ENCODE measurements around the gene ATG9A. TPM values are rescaled to one million over a fixed set of nuclear protein-coding genes. Genes with fewer than 3 reads are reported as not detected.

The ATG9A gene
- polyA plus RNA-seq, 3 donors = 11.4 to 32.1 (median 21.2) TPM

- WGBS, 3 donors = 78 to 90% (median 86%) methylated on average over 16 of the region's 16 CpGs
- no peak overlapping the region for H3K27ac ChIP-seq (ENCODE audit: low read depth, low read length)
Observed at GRCh38 chr2:219172231-219173154, 56.9 kb downstream of the ATG9A start.

GRCh38 chr2:219171231-219171651 is 58.2 kb downstream of the ATG9A start:
- no peak overlapping the region for H3K27ac ChIP-seq (ENCODE audit: low read depth, low read length)
- WGBS, 3 donors = 38 to 46% (median 41%) methylated on average over 6 of the region's 6 CpGs

GRCh38 chr2:219169930-219170654 is 59.3 kb downstream of the ATG9A start, which contains the start of gene SLC23A3:
TSS of gene SLC23A3 (minus strand) at chr2:219170029. CDS start at chr2:219169984, 45 bp downstream.
- no peak within 1 kb of the TSS for H3K27ac ChIP-seq (ENCODE audit: low read depth, low read length)
- WGBS, 3 donors = 87 to 94% (median 93%) methylated on average over 10 of the region's 10 CpGs

Other genes starting within 250 kb of the ATG9A start
- gene FEV, start 244.5 kb downstream of the ATG9A start, polyA plus RNA-seq = under 1 TPM in 2 of 3 donors, not detected in 1; 0.09 to 0.58 TPM
- gene CRYBA2, start 236.2 kb downstream of the ATG9A start, polyA plus RNA-seq = 10 to 100 TPM in 1 of 3 donors, not detected in 2; 12.9 TPM
- gene CFAP65, start 188.1 kb downstream of the ATG9A start, polyA plus RNA-seq = under 1 TPM in 2 of 3 donors, not detected in 1; 0.03 to 0.04 TPM
- gene IHH, start 168.7 kb downstream of the ATG9A start, polyA plus RNA-seq = 1 to 10 TPM in 1 of 3 donors, under 1 TPM in 2; 0.02 to 1.4 (median 0.22) TPM
- gene NHEJ1, start 68.8 kb downstream of the ATG9A start, polyA plus RNA-seq = 10 to 100 TPM in 1 of 3 donors, 1 to 10 TPM in 2; 8.8 to 12.8 (median 9.4) TPM
- 1 to 10 TPM in 1 of 3 donors, under 1 TPM in 2; 0.48 to 2.0 (median 0.64) TPM for gene SLC23A3, start 59.6 kb downstream of the ATG9A start, polyA plus RNA-seq
- gene CNPPD1, start 52.7 kb downstream of the ATG9A start, polyA plus RNA-seq = 10 to 100 TPM; 33.4 to 58.3 (median 48.4) TPM
- 10 to 100 TPM; 34.3 to 44.2 (median 40.2) TPM for gene RETREG2, start 51.4 kb downstream of the ATG9A start, polyA plus RNA-seq
- gene ZFAND2B, start 22.9 kb downstream of the ATG9A start, polyA plus RNA-seq = 10 to 100 TPM; 26.0 to 38.9 (median 27.3) TPM
- 10 to 100 TPM; 15.3 to 43.3 (median 28.1) TPM for gene ABCB6, start 10.7 kb downstream of the ATG9A start, polyA plus RNA-seq
- gene ANKZF1, start 170 bp upstream of the ATG9A start, polyA plus RNA-seq = 10 to 100 TPM; 15.7 to 23.0 (median 20.7) TPM
- gene GLB1L, start 15.8 kb upstream of the ATG9A start, polyA plus RNA-seq = 10 to 100 TPM in 2 of 3 donors, 1 to 10 TPM in 1; 2.1 to 12.9 (median 11.8) TPM
- gene STK16, start 15.8 kb upstream of the ATG9A start, polyA plus RNA-seq = 10 to 100 TPM; 33.8 to 36.6 (median 33.9) TPM
- not detected for gene TUBA4B, start 23.6 kb upstream of the ATG9A start, polyA plus RNA-seq
- gene TUBA4A, start 24.3 kb upstream of the ATG9A start, polyA plus RNA-seq = 10 to 100 TPM; 20.5 to 39.3 (median 30.0) TPM
- 10 to 100 TPM; 51.6 to 78.9 (median 68.9) TPM for gene DNAJB2, start 49.7 kb upstream of the ATG9A start, polyA plus RNA-seq
- 10 to 100 TPM in 1 of 3 donors, under 1 TPM in 1, not detected in 1; 0.45 to 15.5 TPM for gene PTPRN, start 79.8 kb upstream of the ATG9A start, polyA plus RNA-seq
- gene RESP18, start 103.1 kb upstream of the ATG9A start, polyA plus RNA-seq = not detected
- 100 to 1,000 TPM in 1 of 3 donors, 10 to 100 TPM in 2; 43.8 to 100 (median 95.8) TPM for gene DNPEP, start 158.3 kb upstream of the ATG9A start, polyA plus RNA-seq
- 10 to 100 TPM; 18.9 to 35.8 (median 25.4) TPM for gene DES, start 188.7 kb upstream of the ATG9A start, polyA plus RNA-seq
- gene SPEG, start 205.2 kb upstream of the ATG9A start, polyA plus RNA-seq = 10 to 100 TPM in 1 of 3 donors, 1 to 10 TPM in 2; 3.4 to 22.5 (median 6.8) TPM